Calu3 (cell line): ENCODE measurements around the gene SHH. TPM values are rescaled to one million over a fixed set of nuclear protein-coding genes. Genes with fewer than 3 reads are reported as not detected.

ENCODE experiments used
- BruUV-seq: library from RNA; stranded (reverse); fragments of 400-500 nt; replicated peaks from 2 replicates; lab custom pipeline; 2021; lab: Mats Ljungman, UMichigan
- CTCF ChIA-PET: fragments of 300-600 bp; sonication (Branson Sonifier 250); formaldehyde crosslinking; loops from one replicate; lab custom pipeline; 2022; ENCODE audit warnings: antibody characterized with exemption; lab: Charles Lee
- DNase-seq: peaks from one replicate; pipeline ENCODE4 v3.0.0; 2022
- H3K27ac Mint-ChIP-seq: one replicate; pipeline ENCODE4 v1.8.0; 2022; ENCODE audit warnings: mixed read lengths; ENCODE audit not compliant: unreplicated experiment
- H3K27me3 Mint-ChIP-seq: one replicate; pipeline ENCODE4 v1.8.0; 2022; ENCODE audit warnings: mixed read lengths; ENCODE audit not compliant: unreplicated experiment
- H3K36me3 Mint-ChIP-seq: one replicate; pipeline ENCODE4 v1.8.0; 2022; ENCODE audit warnings: mild to moderate bottlenecking, moderate library complexity, mixed read lengths; ENCODE audit not compliant: insufficient read depth, unreplicated experiment
- H3K4me1 Mint-ChIP-seq: one replicate; pipeline ENCODE4 v1.8.0; 2022; ENCODE audit warnings: mild to moderate bottlenecking, low read depth, mixed read lengths; ENCODE audit not compliant: unreplicated experiment
- H3K4me3 Mint-ChIP-seq: one replicate; pipeline ENCODE4 v1.8.0; 2022; ENCODE audit warnings: mild to moderate bottlenecking, low read depth, moderate library complexity, mixed read lengths; ENCODE audit not compliant: unreplicated experiment
- H3K9me3 Mint-ChIP-seq: one replicate; pipeline ENCODE4 v1.8.0; 2022; ENCODE audit warnings: low read depth, mixed read lengths; ENCODE audit not compliant: unreplicated experiment
- CTCF ChIP-seq: fragments of 200-600 bp; IDR thresholded peaks from one replicate; pipeline ENCODE4 v1.8.0; 2022; ENCODE audit warnings: antibody characterized with exemption; ENCODE audit not compliant: unreplicated experiment
- intact Hi-C: fragments of 100-400 bp; cut with micrococcal nuclease; formaldehyde crosslinking; loops from one replicate; pipeline ENCODE4 v1.10.0; 2022; ENCODE audit not compliant: unreplicated experiment
- total RNA-seq: library from RNA; stranded (reverse); gene quantifications from 2 replicates; pipeline ENCODE4 v1.2.3, GENCODE V29; 2022

The SHH gene
- total RNA-seq, 1 experiment from 2014 or later, result 1.1 TPM

GRCh38 chr7:155832581-155832981, 20.3 kb upstream of the SHH start:
- no peak for DNase-seq
- H3K9me3 Mint-ChIP-seq, result no peaks in the 10 kb centered on the region
- H3K27ac Mint-ChIP-seq, result no peak overlapping the region
- H3K27me3 Mint-ChIP-seq, result no peaks in the 10 kb centered on the region
- intact Hi-C loops, result no loop called here
- H3K4me1 Mint-ChIP-seq, result no peaks in the 10 kb centered on the region
- H3K4me3 Mint-ChIP-seq, result no peak overlapping the region
- CTCF ChIA-PET, result no interaction called here
- no peak for TF ChIP-seq CTCF
- no TSS peak for BruUV-seq
- H3K36me3 Mint-ChIP-seq, result no peaks in the 10 kb centered on the region

GRCh38 chr7:155831807-155832524, 19.7 kb upstream of the SHH start:
- BruUV-seq, result no TSS peak
- H3K9me3 Mint-ChIP-seq, result no peaks in the 10 kb centered on the region
- TF ChIP-seq CTCF, result no peak
- H3K4me1 Mint-ChIP-seq, result no peaks in the 10 kb centered on the region
- no peak overlapping the region for H3K4me3 Mint-ChIP-seq
- intact Hi-C loops, result no loop called here
- no peak overlapping the region for H3K27ac Mint-ChIP-seq
- no peaks in the 10 kb centered on the region for H3K27me3 Mint-ChIP-seq
- CTCF ChIA-PET, result no interaction called here
- no peaks in the 10 kb centered on the region for H3K36me3 Mint-ChIP-seq
- DNase-seq, result no peak

- intact Hi-C loops, result no loop called here
- BruUV-seq, result no TSS peak
- no peak overlapping the region for H3K27ac Mint-ChIP-seq
- TF ChIP-seq CTCF, result no peak
- no peak for DNase-seq
- no peaks in the 10 kb centered on the region for H3K4me1 Mint-ChIP-seq
- CTCF ChIA-PET, result no interaction called here
- no peaks in the 10 kb centered on the region for H3K27me3 Mint-ChIP-seq
- H3K4me3 Mint-ChIP-seq, result no peak overlapping the region
- H3K9me3 Mint-ChIP-seq, result no peaks in the 10 kb centered on the region
- H3K36me3 Mint-ChIP-seq, result no peaks in the 10 kb centered on the region
Measured at GRCh38 chr7:155830961-155831806, 18.9 kb upstream of the SHH start.

- Mint-ChIP-seq H3K27me3 (no peaks in the 10 kb centered on the region), H3K9me3 (peaks cover 2% of the 10 kb centered on the region), H3K27ac (no peak overlapping the region), H3K36me3 (no peaks in the 10 kb centered on the region), H3K4me1 (peaks cover 7% of the 10 kb centered on the region), H3K4me3 (no peak overlapping the region)
- no peak for TF ChIP-seq CTCF
- DNase-seq, result no peak
- CTCF ChIA-PET, result interaction anchor here (0.7 kb wide), 1 partner anchor 249 kb away, joined by 6 read pairs; no protein-coding TSS in a partner anchor
- no TSS peak for BruUV-seq
- intact Hi-C loops, result no loop called here
Measured at GRCh38 chr7:155829796-155830470, 17.7 kb upstream of the SHH start.
